Chondrocyte (in vitro differentiated cells): ENCODE measurements around the gene RINL. TPM values are rescaled to one million over a fixed set of nuclear protein-coding genes. Genes with fewer than 3 reads are reported as not detected.

Source experiments
- DNase-seq: peaks from one replicate; pipeline ENCODE4 v3.0.0; 2021; ENCODE audit warnings: mixed read lengths, low spot score
- H3K27ac Mint-ChIP-seq: one replicate; pipeline ENCODE4 v1.8.0; 2021; ENCODE audit warnings: mild to moderate bottlenecking, moderate library complexity, mixed read lengths; ENCODE audit not compliant: unreplicated experiment
- H3K27me3 Mint-ChIP-seq: 2 replicates; pipeline ENCODE4 v1.8.0; 2021; ENCODE audit warnings: low read depth, mixed read lengths
- H3K36me3 Mint-ChIP-seq: 2 replicates; pipeline ENCODE4 v1.8.0; 2021; ENCODE audit warnings: low read depth, mixed read lengths
- H3K4me1 Mint-ChIP-seq: 2 replicates; pipeline ENCODE4 v1.8.0; 2021; ENCODE audit warnings: low read depth, mild to moderate bottlenecking, mixed read lengths
- H3K4me3 Mint-ChIP-seq: one replicate; pipeline ENCODE4 v1.8.0; 2021; ENCODE audit warnings: mild to moderate bottlenecking, moderate library complexity, mixed read lengths; ENCODE audit not compliant: unreplicated experiment
- H3K9me3 Mint-ChIP-seq: 2 replicates; pipeline ENCODE4 v1.8.0; 2021; ENCODE audit warnings: low read depth, mixed read lengths
- CTCF ChIP-seq: fragments of 200-600 bp; sonication (generic); IDR thresholded peaks from 2 replicates; pipeline ENCODE4 v1.5.0; 2021; ENCODE audit warnings: antibody characterized with exemption, mild to moderate bottlenecking, moderate library complexity
- total RNA-seq: library from RNA; stranded (reverse); gene quantifications from 3 replicates; pipeline ENCODE4 v1.2.1, GENCODE V29; 2021

Gene RINL
- total RNA-seq, 1 donor from 2014 or later = 0.65 TPM

DNA sequence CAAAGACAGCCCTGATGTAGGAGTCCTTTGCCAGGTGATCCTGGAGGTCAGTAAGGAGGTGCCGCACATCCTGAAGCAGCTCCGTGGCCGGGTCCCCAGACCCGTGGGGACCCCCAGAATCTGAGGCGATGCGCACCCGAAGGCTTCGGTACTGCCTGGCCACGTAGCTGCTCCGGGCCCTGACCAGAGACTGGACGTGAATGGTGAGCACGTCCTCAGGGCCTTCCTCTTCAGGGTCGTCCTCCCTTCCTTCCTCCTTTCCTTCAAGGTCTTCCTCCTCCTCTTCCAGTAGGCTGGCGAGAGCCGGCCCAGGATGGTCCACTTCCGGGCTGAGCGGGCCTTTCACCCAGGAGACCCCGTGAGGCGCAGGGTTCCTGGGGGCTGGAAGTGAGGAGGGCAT is 7.5 kb downstream of the RINL start:
- Mint-ChIP-seq H3K9me3 (no peaks in the 10 kb centered on the region), H3K27ac (no peak overlapping the region), H3K4me3 (peak overlapping the region; percentile 35), H3K27me3 (no peaks in the 10 kb centered on the region), H3K36me3 (no peaks in the 10 kb centered on the region), H3K4me1 (peaks cover 9% of the 10 kb centered on the region)
- DNase-seq = no peak
- no peak for TF ChIP-seq CTCF

DNA sequence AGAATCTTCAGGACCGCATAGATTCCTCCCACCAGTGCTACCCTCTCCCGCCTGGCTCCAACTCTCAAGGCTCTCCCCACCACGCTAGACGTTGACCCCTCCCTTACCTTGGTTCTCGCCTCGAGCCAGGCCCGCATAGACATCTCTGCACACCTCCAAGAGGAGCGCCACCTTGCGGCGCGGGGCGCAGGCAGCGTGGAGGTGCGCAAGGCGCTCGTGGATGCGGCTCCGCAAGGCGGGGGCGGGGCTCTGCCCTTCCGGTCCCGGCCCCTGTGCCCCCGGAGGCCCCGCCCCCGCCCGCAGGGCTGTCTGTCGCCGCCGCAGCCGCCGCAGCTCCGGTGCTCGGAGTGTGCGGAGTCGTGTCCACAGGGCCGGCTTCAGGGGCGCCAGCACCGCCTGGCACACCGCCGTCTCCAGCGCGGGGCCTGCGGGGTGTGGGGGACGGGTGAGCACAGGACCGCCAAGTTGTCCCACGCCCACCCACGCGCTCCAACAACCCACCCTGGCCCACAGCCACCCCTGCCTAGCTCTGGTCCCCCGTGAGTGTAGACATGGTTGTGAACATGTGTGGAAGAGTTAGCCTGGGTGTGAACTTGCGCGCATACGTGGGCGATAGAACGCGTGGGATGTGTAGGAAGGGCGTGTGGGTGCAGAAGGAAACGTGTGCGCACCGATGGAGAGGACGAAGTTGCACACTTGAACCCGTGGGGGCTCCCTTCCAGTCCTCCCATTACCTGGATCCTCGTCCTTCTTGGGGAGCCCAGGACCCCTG is 8.1 kb downstream of the RINL start:
- H3K4me1 Mint-ChIP-seq = peaks cover 9% of the 10 kb centered on the region
- no peaks in the 10 kb centered on the region for H3K36me3 Mint-ChIP-seq
- H3K9me3 Mint-ChIP-seq = no peaks in the 10 kb centered on the region
- H3K27ac Mint-ChIP-seq = no peak overlapping the region
- H3K27me3 Mint-ChIP-seq = no peaks in the 10 kb centered on the region
- peak; percentile 83 for TF ChIP-seq CTCF
- H3K4me3 Mint-ChIP-seq = peak overlapping the region; percentile 68
- no peak for DNase-seq

GRCh38 chr19:38869160-38869835 is 8.8 kb downstream of the RINL start:
- H3K27me3 Mint-ChIP-seq = no peaks in the 10 kb centered on the region
- peaks cover 9% of the 10 kb centered on the region for H3K4me1 Mint-ChIP-seq
- no peak for DNase-seq
- no peaks in the 10 kb centered on the region for H3K36me3 Mint-ChIP-seq
- peak overlapping the region; percentile 68 for H3K4me3 Mint-ChIP-seq
- H3K9me3 Mint-ChIP-seq = no peaks in the 10 kb centered on the region
- TF ChIP-seq CTCF = no peak
- H3K27ac Mint-ChIP-seq = no peak overlapping the region

- H3K4me1 Mint-ChIP-seq = peaks cover 9% of the 10 kb centered on the region
- TF ChIP-seq CTCF = no peak
- H3K36me3 Mint-ChIP-seq = no peaks in the 10 kb centered on the region
- no peak overlapping the region for H3K4me3 Mint-ChIP-seq
- DNase-seq = no peak
- H3K9me3 Mint-ChIP-seq = no peaks in the 10 kb centered on the region
- H3K27me3 Mint-ChIP-seq = no peaks in the 10 kb centered on the region
- H3K27ac Mint-ChIP-seq = no peak overlapping the region
Observed at GRCh38 chr19:38868551-38868950, 9.5 kb downstream of the RINL start.

DNA sequence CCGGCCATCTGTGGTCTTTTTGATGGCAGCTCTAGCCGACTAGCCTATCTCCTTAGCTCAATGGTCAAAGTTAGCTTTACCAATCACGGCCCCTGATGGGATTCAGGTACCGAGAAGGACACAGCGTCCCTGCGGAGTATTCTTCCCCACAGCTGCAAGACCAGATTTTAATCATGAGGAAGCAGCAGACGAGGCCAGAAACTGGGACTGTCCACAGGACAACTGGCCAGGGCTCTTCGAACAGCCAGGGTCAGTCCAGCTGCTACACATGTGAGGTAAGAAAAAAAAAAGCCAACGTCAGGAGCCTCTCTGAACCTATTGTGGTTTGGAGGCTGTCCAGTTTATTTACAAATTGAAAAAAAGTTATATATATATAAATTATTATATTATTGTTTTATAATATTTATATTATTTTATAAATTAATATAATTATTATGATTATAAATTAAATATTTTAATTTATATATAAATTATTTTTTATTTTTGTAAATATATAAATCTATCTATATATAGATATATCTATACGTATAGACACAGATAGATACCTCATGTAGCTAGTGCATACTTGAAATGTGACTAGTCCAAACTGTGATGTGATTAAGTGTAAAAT is 10.8 kb downstream of the RINL start:
- no peak for DNase-seq
- Mint-ChIP-seq H3K9me3 (no peaks in the 10 kb centered on the region), H3K27ac (no peak overlapping the region), H3K4me1 (peaks cover 9% of the 10 kb centered on the region), H3K27me3 (no peaks in the 10 kb centered on the region), H3K36me3 (no peaks in the 10 kb centered on the region), H3K4me3 (no peak overlapping the region)
- TF ChIP-seq CTCF = no peak
